HEK293T (cell line): Measurements from ENCODE around the gene TULP1.

ENCODE experiments used
- BHLHE40 ChIP-seq: fragments of 450-650 bp; IDR thresholded peaks from 2 replicates; pipeline ENCODE4 v1.6.1; 2016; ENCODE audit warnings: mild to moderate bottlenecking, moderate library complexity, borderline replicate concordance
- ELF4 ChIP-seq: fragments of 450-650 bp; IDR thresholded peaks from 2 replicates; pipeline ENCODE4 v1.6.1; 2017; ENCODE audit warnings: antibody characterized with exemption
- FOXA1 ChIP-seq: fragments of 450-650 bp; IDR thresholded peaks from 2 replicates; pipeline ENCODE4 v1.6.1; 2016; ENCODE audit warnings: mild to moderate bottlenecking
- L3MBTL2 ChIP-seq: fragments of 450-650 bp; conservative IDR thresholded peaks from 2 replicates; pipeline ENCODE4 v1.6.1; 2016; ENCODE audit warnings: mild to moderate bottlenecking
- SP1 ChIP-seq: fragments of 450-650 bp; IDR thresholded peaks from 2 replicates; pipeline ENCODE4 v1.6.1; 2017

GRCh38 chr6:35503534-35503933 lies 9.2 kb downstream of the TULP1 start:
- TF ChIP-seq L3MBTL2 (no peak), BHLHE40 (no peak), SP1 (no peak), ELF4 (no peak), FOXA1 (no peak)
